H9 (cell line): ENCODE measurements around the gene MC1R. TPM values are rescaled to one million over a fixed set of nuclear protein-coding genes. Genes with fewer than 3 reads are reported as not detected.

Experiments used
- DNase-seq: peaks from one replicate; pipeline ENCODE4 v3.0.0-alpha.2; 2017
- H2AFZ ChIP-seq: one replicate; pipeline ENCODE4 v1.6.1; 2013; ENCODE audit warnings: mild to moderate bottlenecking, low read length, control low read depth, moderate library complexity
- H2AK5ac ChIP-seq: 2 replicates; pipeline ENCODE4 v1.6.1; 2013; ENCODE audit warnings: low read length, control low read depth, mixed read lengths; ENCODE audit not compliant: insufficient read length
- H2BK120ac ChIP-seq: one replicate; pipeline ENCODE4 v1.6.1; 2013; ENCODE audit warnings: low read depth, mild to moderate bottlenecking, low read length, control low read depth, inconsistent platforms; ENCODE audit not compliant: poor library complexity, severe bottlenecking
- H2BK12ac ChIP-seq: 2 replicates; pipeline ENCODE4 v1.6.1; 2013; ENCODE audit warnings: low read length, control low read depth, mixed read lengths, low read depth; ENCODE audit not compliant: insufficient read length
- H2BK15ac ChIP-seq: 2 replicates; pipeline ENCODE4 v1.6.1; 2013; ENCODE audit warnings: low read depth, low read length, control low read depth
- H2BK20ac ChIP-seq: one replicate; pipeline ENCODE4 v1.6.1; 2013; ENCODE audit warnings: low read depth, mild to moderate bottlenecking, low read length, control low read depth, inconsistent platforms; ENCODE audit not compliant: poor library complexity, severe bottlenecking
- H2BK5ac ChIP-seq: 2 replicates; pipeline ENCODE4 v1.6.1; 2013; ENCODE audit warnings: low read length, control low read depth, mixed read lengths; ENCODE audit not compliant: insufficient read length
- H3K14ac ChIP-seq: 2 replicates; pipeline ENCODE4 v1.6.1; 2013; ENCODE audit warnings: low read length, control low read depth; ENCODE audit not compliant: insufficient read depth
- H3K18ac ChIP-seq: 2 replicates; pipeline ENCODE4 v1.6.1; 2013; ENCODE audit warnings: low read depth, mild to moderate bottlenecking, mixed read lengths, low read length, control low read depth; ENCODE audit not compliant: insufficient read length
- H3K23ac ChIP-seq: 2 replicates; pipeline ENCODE4 v1.6.1; 2013; ENCODE audit warnings: low read length, control low read depth, mixed read lengths, low read depth; ENCODE audit not compliant: insufficient read length
- H3K23me2 ChIP-seq: 2 replicates; pipeline ENCODE4 v1.6.1; 2013; ENCODE audit warnings: low read depth, mild to moderate bottlenecking, mixed read lengths, low read length, control low read depth; ENCODE audit not compliant: insufficient read length, poor library complexity, severe bottlenecking
- H3K27ac ChIP-seq: 2 replicates; pipeline ENCODE4 v1.5.1; 2013; ENCODE audit warnings: low read length, control low read depth, mixed read lengths, low read depth; ENCODE audit not compliant: insufficient read length
- H3K27me3 ChIP-seq: 2 replicates; pipeline ENCODE4 v1.6.1; 2013; ENCODE audit warnings: low read length, control low read depth, inconsistent platforms; ENCODE audit not compliant: insufficient read depth
- H3K4ac ChIP-seq: 2 replicates; pipeline ENCODE4 v1.6.1; 2013; ENCODE audit warnings: low read depth, mild to moderate bottlenecking, control low read depth, inconsistent platforms, low read length, moderate library complexity
- H3K4me1 ChIP-seq: 2 replicates; pipeline ENCODE4 v1.6.1; 2013; ENCODE audit warnings: low read length, control low read depth, inconsistent platforms; ENCODE audit not compliant: insufficient read depth
- H3K4me2 ChIP-seq: 2 replicates; pipeline ENCODE4 v1.6.1; 2013; ENCODE audit warnings: low read length, control low read depth, mixed read lengths; ENCODE audit not compliant: insufficient read length, insufficient read depth
- H3K56ac ChIP-seq: 2 replicates; pipeline ENCODE4 v1.6.1; 2013; ENCODE audit warnings: low read depth, mild to moderate bottlenecking, mixed read lengths, low read length, control low read depth; ENCODE audit not compliant: insufficient read length
- H3K79me1 ChIP-seq: 2 replicates; pipeline ENCODE4 v1.6.1; 2013; ENCODE audit warnings: low read depth, mild to moderate bottlenecking, moderate library complexity, low read length, control low read depth, inconsistent platforms; ENCODE audit not compliant: insufficient read depth, poor library complexity, severe bottlenecking
- H3K79me2 ChIP-seq: 2 replicates; pipeline ENCODE4 v1.6.1; 2013; ENCODE audit warnings: low read length, control low read depth, inconsistent platforms; ENCODE audit not compliant: insufficient read depth
- H3K9ac ChIP-seq: 2 replicates; pipeline ENCODE4 v1.6.1; 2013; ENCODE audit warnings: low read length, control low read depth, mixed read lengths; ENCODE audit not compliant: insufficient read length; ENCODE audit errors: extremely low read depth
- H3K9me3 ChIP-seq: one replicate; pipeline ENCODE4 v1.6.1; 2013; ENCODE audit warnings: low read depth, low read length, inconsistent platforms; ENCODE audit not compliant: control insufficient read depth
- H3T11ph ChIP-seq: one replicate; pipeline ENCODE4 v1.6.1; 2013; ENCODE audit warnings: mild to moderate bottlenecking, low read length, control low read depth, inconsistent platforms
- H4K20me1 ChIP-seq: one replicate; pipeline ENCODE4 v1.6.1; 2013; ENCODE audit not compliant: control insufficient read depth, insufficient read length, insufficient read depth
- H4K5ac ChIP-seq: 2 replicates; pipeline ENCODE4 v1.6.1; 2013; ENCODE audit warnings: low read depth, mild to moderate bottlenecking, mixed read lengths, low read length, control low read depth; ENCODE audit not compliant: insufficient read length
- H4K8ac ChIP-seq: replicated peaks from 2 replicates; pipeline ENCODE4 v1.6.1; 2013; ENCODE audit warnings: low read length, control low read depth, mixed read lengths, low read depth; ENCODE audit not compliant: insufficient read length
- H4K91ac ChIP-seq: 2 replicates; pipeline ENCODE4 v1.6.1; 2013; ENCODE audit warnings: low read depth, mild to moderate bottlenecking, moderate library complexity, mixed read lengths, low read length, control low read depth; ENCODE audit not compliant: insufficient read length
- H3K27ac Mint-ChIP-seq, 3 experiments: 2 replicates in 2 of 3; 3 replicates in 1 of 3; pipeline ENCODE4 v1.8.0; 2020 to 2021; ENCODE audit warnings: mixed read lengths in 3 of 3, mild to moderate bottlenecking in 1 of 3, moderate library complexity in 1 of 3
- H3K27me3 Mint-ChIP-seq: 2 replicates; pipeline ENCODE4 v1.8.0; 2021; ENCODE audit warnings: low read depth, mild to moderate bottlenecking, moderate library complexity, mixed read lengths
- H3K36me3 Mint-ChIP-seq, 3 experiments: 2 replicates in 2 of 3; 3 replicates in 1 of 3; pipeline ENCODE4 v1.8.0; 2020 to 2021; ENCODE audit warnings: low read depth in 3 of 3, mixed read lengths in 3 of 3; ENCODE audit not compliant: insufficient read depth in 1 of 3
- H3K4me1 Mint-ChIP-seq, 2 experiments: 2 replicates each; pipeline ENCODE4 v1.8.0; 2020; ENCODE audit warnings: mixed read lengths in 2 of 2
- H3K4me3 Mint-ChIP-seq, 2 experiments: 2 replicates in 1 of 2; 3 replicates in 1 of 2; pipeline ENCODE4 v1.8.0; 2020 to 2021; ENCODE audit warnings: mild to moderate bottlenecking in 2 of 2, mixed read lengths in 2 of 2, moderate library complexity in 1 of 2
- H3K9me3 Mint-ChIP-seq, 2 experiments: 2 replicates in 1 of 2; 3 replicates in 1 of 2; pipeline ENCODE4 v1.8.0; 2020; ENCODE audit warnings: mild to moderate bottlenecking in 2 of 2, mixed read lengths in 2 of 2, moderate library complexity in 1 of 2
- WGBS: extraction: QIAGEN DNeasy Blood & Tissue Kit; methylation state at CpG from one replicate; pipeline ENCODE4 v1.1.7; 2013; ENCODE audit warnings: missing lambda C conversion rate, low lambda C conversion rate, mixed read lengths; ENCODE audit not compliant: insufficient read length; ENCODE audit errors: extremely low coverage; 5-methylcytosine and 5-hydroxymethylcytosine counted together
- total RNA-seq: library from RNA; stranded (reverse); gene quantifications from 2 replicates; pipeline ENCODE4 v1.2.1, GENCODE V29; 2021
- TF ChIP-seq, protein P1 (sequence below): fragments of 200-600 bp; sonication (generic); conservative IDR thresholded peaks from 3 replicates; pipeline ENCODE4 v1.8.0; 2021; ENCODE audit warnings: antibody characterized with exemption, mild to moderate bottlenecking

MC1R gene
- total RNA-seq, 1 experiment from 2014 or later, result 4.7 TPM

DNA sequence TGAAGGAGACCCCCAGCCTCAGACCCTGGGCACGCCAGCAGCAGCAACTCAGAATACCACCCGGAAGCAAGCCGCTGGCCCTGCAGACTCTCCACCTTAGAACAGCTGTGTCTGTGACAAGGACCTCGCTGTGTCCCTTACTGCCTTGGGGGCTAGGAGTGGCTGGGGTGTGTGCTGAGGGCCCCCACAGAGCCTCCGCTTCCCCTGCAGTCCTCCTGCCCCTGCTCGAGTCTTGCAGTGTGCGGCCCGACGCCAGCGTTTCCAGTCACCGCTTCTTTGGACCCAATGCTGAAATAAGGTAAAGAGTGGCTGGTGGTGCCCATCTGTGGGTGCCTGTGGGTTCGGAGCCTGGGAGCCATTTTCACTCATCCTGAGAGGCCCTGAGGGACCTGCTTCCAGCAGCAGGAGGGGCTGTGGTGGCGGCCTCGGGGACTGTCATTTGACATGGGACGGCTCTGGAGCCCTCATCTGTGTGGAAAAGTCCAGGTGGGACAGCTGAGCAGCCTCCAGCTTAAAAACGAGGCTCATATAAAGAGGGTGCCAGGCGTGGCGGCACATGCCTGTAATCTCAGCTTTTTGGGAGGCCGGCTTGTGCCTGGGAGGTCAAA lies 14.7 kb upstream of the MC1R start:
- Mint-ChIP-seq H3K4me3 (no peak overlapping the region), H3K36me3 (peaks cover 37 to 56% (median 52%) of the 10 kb centered on the region in 3 experiments; a peak in 6 of 7 replicates), H3K4me1 (0 out of 4 replicates have a peak, but pooled peaks cover 0 to 2% of the 10 kb centered on the region in 2 experiments), H3K27me3 (no peaks in the 10 kb centered on the region), H3K27ac (no peak overlapping the region), H3K9me3 (peaks cover 5 to 13% of the 10 kb centered on the region in 2 experiments; a peak in 3 of 5 replicates)
- TF ChIP-seq, protein P1, sequence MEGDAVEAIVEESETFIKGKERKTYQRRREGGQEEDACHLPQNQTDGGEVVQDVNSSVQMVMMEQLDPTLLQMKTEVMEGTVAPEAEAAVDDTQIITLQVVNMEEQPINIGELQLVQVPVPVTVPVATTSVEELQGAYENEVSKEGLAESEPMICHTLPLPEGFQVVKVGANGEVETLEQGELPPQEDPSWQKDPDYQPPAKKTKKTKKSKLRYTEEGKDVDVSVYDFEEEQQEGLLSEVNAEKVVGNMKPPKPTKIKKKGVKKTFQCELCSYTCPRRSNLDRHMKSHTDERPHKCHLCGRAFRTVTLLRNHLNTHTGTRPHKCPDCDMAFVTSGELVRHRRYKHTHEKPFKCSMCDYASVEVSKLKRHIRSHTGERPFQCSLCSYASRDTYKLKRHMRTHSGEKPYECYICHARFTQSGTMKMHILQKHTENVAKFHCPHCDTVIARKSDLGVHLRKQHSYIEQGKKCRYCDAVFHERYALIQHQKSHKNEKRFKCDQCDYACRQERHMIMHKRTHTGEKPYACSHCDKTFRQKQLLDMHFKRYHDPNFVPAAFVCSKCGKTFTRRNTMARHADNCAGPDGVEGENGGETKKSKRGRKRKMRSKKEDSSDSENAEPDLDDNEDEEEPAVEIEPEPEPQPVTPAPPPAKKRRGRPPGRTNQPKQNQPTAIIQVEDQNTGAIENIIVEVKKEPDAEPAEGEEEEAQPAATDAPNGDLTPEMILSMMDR, result no peak
- Histone ChIP-seq H2BK5ac (no peak overlapping the region), H3K9ac (no peak overlapping the region), H2BK15ac (no peak overlapping the region), H3K4me1 (no peaks in the 10 kb centered on the region), H3T11ph (no peak overlapping the region), H2BK12ac (no peak overlapping the region), H3K4me2 (no peak overlapping the region), H3K4ac (no peak overlapping the region), H3K27ac (no peak overlapping the region), H3K23me2 (no peaks in the 10 kb centered on the region), H4K5ac (no peak overlapping the region), H2AFZ (no peak overlapping the region), H3K79me2 (no peaks in the 10 kb centered on the region), H2AK5ac (no peak overlapping the region), H3K79me1 (no peaks in the 10 kb centered on the region), H3K23ac (no peak overlapping the region), H3K27me3 (no peaks in the 10 kb centered on the region), H3K9me3 (peaks cover 7% of the 10 kb centered on the region), H3K56ac (no peak overlapping the region), H3K14ac (no peak overlapping the region), H3K18ac (no peak overlapping the region), H2BK120ac (no peak overlapping the region), H4K91ac (no peak overlapping the region), H4K20me1 (no peaks in the 10 kb centered on the region), H4K8ac (no peak overlapping the region), H2BK20ac (no peak overlapping the region)
- WGBS, result no CpG with 5 or more reads among the region's 19 CpGs
- no peak for DNase-seq
